ENCODE data around the gene MYO5B.
A peak's percentile ranks its signal among the peaks of the same experiment; 100 is the strongest.

The MYO5B gene

GRCh38 chr18:50073319-50073718 lies 121.6 kb downstream of the MYO5B start:
- no peak for DNase-seq

- DNase-seq, result no peak
Observed at GRCh38 chr18:50072146-50072545, 122.8 kb downstream of the MYO5B start.

GRCh38 chr18:50071397-50071796 lies 123.5 kb downstream of the MYO5B start:
- DNase-seq, result no peak

GRCh38 chr18:50069422-50069821 lies 125.5 kb downstream of the MYO5B start:
- no peak for DNase-seq

- no peak for DNase-seq
Observed at GRCh38 chr18:50065527-50065926, 129.4 kb downstream of the MYO5B start.

- no peak for DNase-seq
Observed at GRCh38 chr18:50065039-50065438, 129.9 kb downstream of the MYO5B start.

- DNase-seq, result no peak
Observed at GRCh38 chr18:50061876-50062517, 132.9 kb downstream of the MYO5B start.

- no peak for DNase-seq
Observed at GRCh38 chr18:50060822-50061221, 134.1 kb downstream of the MYO5B start.

- no peak for DNase-seq
Observed at GRCh38 chr18:50058731-50059130, 136.2 kb downstream of the MYO5B start.

- no peak for DNase-seq
Observed at GRCh38 chr18:50057009-50057408, 137.9 kb downstream of the MYO5B start.

- DNase-seq, result no peak
Observed at GRCh38 chr18:50056185-50056584, 138.8 kb downstream of the MYO5B start.

GRCh38 chr18:50055488-50055887 lies 139.5 kb downstream of the MYO5B start:
- DNase-seq, result no peak

GRCh38 chr18:50053111-50053510 lies 141.8 kb downstream of the MYO5B start:
- DNase-seq, result peak in 28 of 58 donors; percentile 2 to 54 (median 18)

GRCh38 chr18:50051288-50051687 lies 143.7 kb downstream of the MYO5B start:
- DNase-seq, result no peak

- DNase-seq, result no peak
Observed at GRCh38 chr18:50045126-50045525, 149.8 kb downstream of the MYO5B start.

- DNase-seq, result no peak
Observed at GRCh38 chr18:50044402-50044801, 150.5 kb downstream of the MYO5B start.

GRCh38 chr18:50042611-50043010 lies 152.3 kb downstream of the MYO5B start:
- no peak for DNase-seq

GRCh38 chr18:50039746-50040145 lies 155.2 kb downstream of the MYO5B start:
- DNase-seq, result no peak

- no peak for DNase-seq
Observed at GRCh38 chr18:50038448-50038847, 156.5 kb downstream of the MYO5B start.

- no peak for DNase-seq
Observed at GRCh38 chr18:50034029-50034428, 160.9 kb downstream of the MYO5B start.

GRCh38 chr18:50033004-50033403 lies 161.9 kb downstream of the MYO5B start:
- no peak for DNase-seq

- no peak for DNase-seq
Observed at GRCh38 chr18:50030146-50030545, 164.8 kb downstream of the MYO5B start.

- no peak for DNase-seq
Observed at GRCh38 chr18:50027996-50028395, 167.0 kb downstream of the MYO5B start.

- DNase-seq, result no peak
Observed at GRCh38 chr18:50024466-50024865, 170.5 kb downstream of the MYO5B start.

All from anterior cingulate cortex (tissue), 58 donors.